Activated CD4-positive, alpha-beta T cell treated with anti-CD3 and anti-CD28 coated beads, Interleukin-2, amount 50 U/mL, for 1 hour (primary cell): ENCODE measurements around the gene GNG13.
A peak's percentile ranks its signal among the peaks of the same experiment; 100 is the strongest.

Experiments
- DNase-seq: peaks from one replicate; pipeline ENCODE4 v3.0.0-alpha.2; 2020

Gene GNG13

DNA sequence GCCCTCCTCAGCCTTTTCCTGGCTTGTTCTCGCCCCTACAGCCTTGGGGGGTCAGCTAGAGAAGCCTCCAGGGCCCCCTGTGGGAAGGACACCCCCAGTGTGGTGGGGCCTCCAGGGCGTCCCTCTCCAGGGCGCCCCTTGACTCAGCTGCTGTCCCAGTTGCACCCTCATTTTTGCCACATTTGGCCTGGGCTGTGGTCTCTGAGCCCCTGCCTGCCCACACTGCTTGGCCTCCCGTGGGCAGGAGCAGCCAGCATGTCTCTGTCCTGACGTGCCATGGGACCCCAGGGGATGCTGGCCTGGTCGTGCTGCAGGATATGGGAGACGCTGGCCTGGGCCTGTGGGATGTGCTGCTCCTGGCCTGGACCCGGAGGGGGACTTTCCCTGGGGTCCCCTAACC is 7.1 kb downstream of the GNG13 start:
- no peak for DNase-seq

GRCh38 chr16:792221-792995 is 8.1 kb downstream of the GNG13 start:
- no peak for DNase-seq

DNA sequence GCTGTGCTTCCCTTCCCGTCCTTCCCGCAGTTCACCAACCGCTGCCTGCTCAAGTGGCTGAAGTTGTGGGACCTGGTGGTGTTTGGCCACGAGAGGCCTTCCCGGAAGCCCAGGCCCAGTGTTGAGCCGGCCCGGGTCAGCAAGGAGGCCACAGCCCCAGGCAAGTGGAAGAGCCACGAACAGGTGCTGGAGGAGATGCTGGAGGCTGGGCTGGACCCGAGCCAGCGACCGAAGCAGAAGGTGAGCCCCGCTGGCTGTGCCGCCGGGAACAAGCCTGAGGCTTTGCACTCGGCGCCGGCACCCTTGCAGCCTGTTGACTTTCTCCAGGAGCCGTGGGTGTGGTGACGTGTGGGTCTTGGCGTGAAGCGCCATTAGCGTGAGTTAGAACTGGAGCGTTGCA is 9.4 kb downstream of the GNG13 start:
- no peak for DNase-seq

DNA sequence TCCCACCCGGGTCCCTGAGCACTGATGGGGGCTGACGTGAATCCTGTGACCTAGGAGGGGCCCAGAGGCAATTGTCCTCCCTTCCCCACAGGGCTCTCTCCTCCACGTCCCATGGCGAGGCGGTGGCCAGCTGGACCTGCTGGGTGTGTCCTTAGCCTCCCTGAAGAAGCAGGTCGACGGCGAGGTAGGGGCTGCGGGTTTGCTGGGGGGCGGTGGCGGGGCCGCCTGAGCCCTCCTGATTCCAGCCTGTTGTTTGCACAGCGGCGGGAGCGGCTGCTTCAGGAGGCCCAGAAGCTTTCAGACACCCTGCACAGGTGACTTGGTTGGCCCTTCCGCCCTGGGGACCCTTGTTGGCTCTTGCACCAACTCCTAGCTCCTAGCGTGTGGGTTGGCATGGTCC is 10.4 kb downstream of the GNG13 start:
- DNase-seq: no peak

DNA sequence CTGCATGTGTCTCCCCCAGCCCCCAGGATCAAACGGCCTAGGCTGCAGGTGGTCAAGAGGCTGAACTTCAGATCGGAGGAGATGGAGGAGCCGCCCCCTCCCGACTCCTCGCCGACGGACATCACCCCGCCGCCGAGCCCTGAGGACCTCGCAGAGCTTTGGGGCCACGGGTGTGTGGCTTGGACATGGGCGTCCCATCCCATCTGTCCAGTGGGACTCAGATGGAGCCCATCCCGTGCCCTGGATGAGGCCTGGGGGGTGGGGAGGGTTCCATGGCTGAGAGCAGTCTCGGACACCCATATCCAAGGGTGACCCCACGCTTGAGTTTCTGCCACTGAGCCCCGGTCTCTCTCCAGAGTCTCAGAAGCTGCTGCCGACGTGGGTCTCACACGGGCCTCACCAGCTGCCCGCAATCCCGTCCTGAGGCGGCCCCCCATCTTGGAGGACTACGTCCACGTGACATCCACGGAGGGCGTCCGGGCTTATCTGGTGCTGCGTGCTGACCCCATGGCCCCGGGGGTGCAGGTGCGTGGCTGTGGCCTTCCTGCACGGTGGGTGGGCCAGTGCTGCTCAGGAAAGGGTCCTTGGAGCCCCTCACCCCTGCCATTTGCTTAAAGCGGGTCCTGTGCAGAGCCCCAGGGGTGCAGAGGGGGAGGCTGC is 11.2 kb downstream of the GNG13 start:
- DNase-seq: no peak

- peak; percentile 92 for DNase-seq
These were observed 12.0 kb downstream of the GNG13 start, which contains the start of gene CHTF18 for GRCh38 chr16:788399-789126. CHTF18 (plus strand) TSS chr16:788620; CDS start chr16:788685, 65 bp downstream.

GRCh38 chr16:787978-788398 is 12.5 kb downstream of the GNG13 start, which contains the start of gene RPUSD1:
RPUSD1 (minus strand) TSS chr16:788381; CDS start chr16:787737, 644 bp downstream.
- no peak for DNase-seq

- DNase-seq: no peak
These were observed 13.1 kb downstream of the GNG13 start for GRCh38 chr16:787321-787966.

GRCh38 chr16:785563-786535 is 14.7 kb downstream of the GNG13 start:
- peak; percentile 75 for DNase-seq

DNA sequence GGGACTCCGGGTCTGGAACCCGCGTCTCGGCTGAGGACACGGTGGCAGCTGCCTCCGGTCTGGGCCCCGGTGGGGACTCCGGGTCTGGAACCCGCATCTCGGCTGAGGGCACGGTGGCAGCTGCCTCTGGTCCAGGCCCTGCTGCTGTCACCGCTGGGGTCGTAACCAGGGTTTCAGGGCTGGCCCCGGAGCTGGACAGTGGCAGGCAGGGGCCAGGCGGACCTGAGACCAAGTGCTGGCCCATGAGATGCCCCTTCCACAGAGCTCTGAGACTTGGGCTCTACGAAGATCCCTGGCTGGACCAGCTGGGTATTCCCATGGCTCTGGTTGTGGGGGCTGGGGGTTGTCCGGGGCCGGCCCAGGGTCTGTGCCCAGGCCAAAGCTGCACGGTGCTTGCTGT is 16.1 kb downstream of the GNG13 start:
- DNase-seq: no peak

GRCh38 chr16:783404-784161 is 17.0 kb downstream of the GNG13 start:
- DNase-seq: no peak

- DNase-seq: no peak
These were observed 17.6 kb downstream of the GNG13 start for GRCh38 chr16:782766-783403.

- DNase-seq: no peak
These were observed 18.3 kb downstream of the GNG13 start for GRCh38 chr16:782258-782657.

GRCh38 chr16:781346-782010 is 19.1 kb downstream of the GNG13 start:
- DNase-seq: no peak

DNA sequence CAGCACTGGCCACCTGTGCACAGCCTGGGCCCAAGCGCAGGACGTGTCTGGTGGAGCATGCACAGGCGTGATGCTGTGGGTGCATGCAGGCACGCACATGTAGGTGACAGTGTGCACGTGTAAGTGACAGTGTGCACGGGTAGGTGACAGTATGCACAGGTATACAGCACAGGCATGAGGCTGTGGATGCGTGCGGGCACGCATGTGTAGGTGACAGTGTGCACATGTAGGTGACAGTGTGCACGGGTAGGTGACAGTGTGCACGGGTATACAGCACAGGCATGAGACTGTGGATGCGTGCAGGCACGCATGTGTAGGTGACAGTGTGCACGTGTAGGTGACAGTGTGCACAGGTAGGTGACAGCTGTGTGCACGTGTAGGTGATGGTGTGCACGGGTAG is 20.2 kb downstream of the GNG13 start:
- no peak for DNase-seq

GRCh38 chr16:779561-779960 is 21.0 kb downstream of the GNG13 start:
- no peak for DNase-seq

- no peak for DNase-seq
These were observed 21.5 kb downstream of the GNG13 start for GRCh38 chr16:778909-779527.

- DNase-seq: no peak
These were observed 22.1 kb downstream of the GNG13 start for GRCh38 chr16:778447-778846.

DNA sequence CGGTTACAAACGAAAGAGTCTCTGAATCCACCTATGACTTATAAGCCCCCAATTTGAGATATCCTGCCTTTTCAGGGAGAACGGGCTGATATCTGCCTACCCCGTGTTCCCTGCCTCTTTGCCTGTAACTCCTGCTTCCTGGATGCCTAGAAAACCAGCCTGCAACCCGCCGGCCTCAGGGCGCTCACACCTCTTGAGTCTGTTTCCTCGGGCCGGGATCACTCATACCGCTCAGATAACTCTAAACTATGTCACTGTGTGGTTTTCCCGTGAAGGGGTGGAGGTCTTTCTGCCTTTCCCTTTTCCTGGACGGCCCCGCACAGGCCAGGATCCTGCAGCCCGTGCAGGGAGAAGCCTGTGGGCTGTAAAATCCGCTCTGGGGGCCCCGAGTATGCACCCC is 22.7 kb downstream of the GNG13 start:
- DNase-seq: no peak

DNA sequence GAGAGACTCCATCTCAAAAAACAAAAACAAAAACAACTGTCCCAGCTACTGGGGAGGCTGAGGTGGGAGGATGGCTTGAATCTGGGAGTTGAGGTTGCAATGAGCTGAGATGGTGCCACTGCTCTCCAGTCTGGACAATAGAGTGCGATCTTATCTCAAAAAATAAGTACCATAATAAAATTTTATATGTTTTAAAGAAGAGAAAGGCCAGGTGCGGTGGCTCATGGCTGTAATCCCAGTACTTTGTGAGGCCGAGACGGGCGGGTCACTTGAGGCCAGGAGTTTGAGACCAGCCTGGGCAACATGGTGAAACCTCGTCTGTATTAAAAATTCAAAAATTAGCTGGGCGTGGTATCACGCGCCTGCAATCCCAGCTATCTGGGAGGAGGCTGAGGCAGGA is 23.7 kb downstream of the GNG13 start:
- DNase-seq: no peak
